ENCODE measurements around the gene EMX1.

Gene EMX1

DNA sequence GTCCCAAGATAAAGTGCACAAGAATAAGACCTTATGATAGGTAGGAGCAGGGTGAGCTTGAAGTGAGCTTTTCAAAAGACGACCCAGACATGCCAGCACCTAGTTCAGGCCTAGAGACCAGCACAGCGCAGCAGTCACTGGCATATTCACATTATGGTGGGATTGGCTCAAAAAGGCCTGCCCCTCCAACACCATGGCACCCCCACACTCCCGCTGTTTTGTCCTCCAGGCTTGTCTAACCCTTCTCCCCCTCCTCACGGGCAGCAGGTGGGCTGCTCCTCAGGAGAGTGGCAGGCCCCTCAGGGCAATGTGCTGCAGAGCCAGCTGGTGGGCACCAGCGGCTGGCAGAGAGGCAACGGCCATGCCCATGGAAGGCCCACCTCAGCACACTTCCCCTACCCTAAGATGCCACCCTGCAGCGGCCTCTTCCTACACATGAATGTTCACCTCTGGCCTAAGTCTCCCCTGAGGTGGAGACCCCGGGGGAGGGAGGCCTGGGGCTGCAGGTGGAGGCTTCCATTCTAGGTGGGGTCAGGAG lies 25.6 kb downstream of the EMX1 start:
- DNase-seq = no peak

DNA sequence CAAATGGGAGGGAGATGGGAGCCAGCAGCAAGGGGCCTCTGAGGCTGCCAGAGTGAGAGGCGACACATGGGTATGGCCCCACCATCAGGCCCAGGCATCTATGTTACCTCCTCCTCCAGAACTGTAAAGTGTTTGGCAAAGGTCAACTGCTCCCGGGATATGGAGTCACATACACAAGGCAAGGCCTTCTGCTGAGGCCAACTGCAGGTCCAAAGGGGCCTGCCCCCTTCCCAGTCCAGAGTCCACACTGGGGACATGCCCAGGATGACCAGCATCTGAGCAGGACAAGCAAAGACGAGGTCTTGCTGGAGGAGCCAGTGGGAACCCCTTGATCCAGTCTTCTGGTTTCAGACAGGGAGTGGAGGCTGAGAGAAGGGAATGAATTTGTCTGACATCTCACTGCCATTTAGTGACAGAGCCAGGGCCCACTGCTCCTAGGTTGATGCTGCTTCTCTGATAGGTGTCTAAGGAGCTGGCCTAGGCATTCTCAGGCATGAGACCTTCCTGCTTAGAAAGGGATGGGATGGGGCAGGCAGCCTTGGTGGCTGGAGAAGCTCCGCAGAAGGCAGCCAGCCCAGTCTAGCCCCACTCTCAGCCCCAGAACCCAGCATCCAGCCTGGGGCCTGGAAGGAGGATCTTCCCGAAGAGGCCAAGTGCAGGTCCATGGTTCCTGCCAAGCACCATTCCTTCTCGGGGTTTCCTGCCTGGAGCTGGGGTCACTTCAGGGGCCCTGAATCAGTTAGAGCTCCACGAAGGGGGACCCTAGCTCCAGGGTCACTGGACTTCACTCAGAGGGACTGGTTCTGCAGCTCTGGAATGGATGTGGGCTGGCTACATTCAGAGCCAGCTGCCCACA lies 26.4 kb downstream of the EMX1 start:
- DNase-seq = no peak

- no peak for DNase-seq
Observed at GRCh38 chr2:72944804-72945449, 27.6 kb downstream of the EMX1 start.

DNA sequence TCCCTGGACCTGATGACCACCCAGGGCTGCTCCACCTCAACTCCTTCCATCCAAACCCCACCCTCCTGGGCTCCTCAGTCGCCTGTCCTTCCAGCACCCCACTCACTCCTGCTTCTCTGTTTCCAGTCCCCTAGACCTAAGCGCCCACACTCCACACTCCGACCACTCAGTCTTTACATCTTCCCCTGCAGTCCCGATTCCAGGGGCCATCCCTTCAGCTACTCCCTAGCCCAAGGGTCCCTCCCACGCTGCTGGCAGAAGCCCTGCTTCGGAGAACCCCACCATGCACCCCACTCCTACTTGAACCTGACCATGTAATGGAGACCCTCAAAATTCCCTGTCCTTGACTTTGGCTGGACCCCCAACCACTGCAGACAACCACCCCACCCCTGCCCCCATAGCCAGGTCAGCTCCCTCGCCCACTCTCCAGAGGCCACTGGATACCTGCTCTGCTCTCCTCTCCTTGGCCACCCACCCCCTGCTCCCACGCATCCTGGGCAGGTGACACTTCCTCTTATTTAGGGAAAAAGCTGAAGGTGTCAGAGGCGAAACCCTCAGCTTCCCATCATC lies 28.2 kb downstream of the EMX1 start:
- DNase-seq = no peak

DNA sequence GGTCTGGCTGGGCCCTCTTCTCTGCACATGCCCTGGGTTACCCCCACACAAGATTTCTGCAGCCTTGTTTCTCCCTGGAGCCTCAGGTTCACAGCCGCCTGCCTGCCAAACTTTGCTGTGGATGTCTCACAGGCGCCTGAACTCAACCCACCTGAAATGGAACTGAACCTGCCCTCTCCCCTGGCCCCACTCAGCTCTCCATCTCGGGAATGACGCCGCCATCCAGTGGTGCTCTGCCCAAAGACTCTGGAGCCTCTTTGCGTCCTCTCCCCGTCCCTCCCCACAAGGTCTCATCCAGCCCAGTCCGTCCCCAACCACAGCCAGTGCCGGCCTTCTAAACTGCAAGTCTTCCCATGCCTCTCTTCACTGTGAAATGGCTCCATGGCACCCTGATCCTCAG lies 29.1 kb downstream of the EMX1 start:
- no peak for DNase-seq

DNA sequence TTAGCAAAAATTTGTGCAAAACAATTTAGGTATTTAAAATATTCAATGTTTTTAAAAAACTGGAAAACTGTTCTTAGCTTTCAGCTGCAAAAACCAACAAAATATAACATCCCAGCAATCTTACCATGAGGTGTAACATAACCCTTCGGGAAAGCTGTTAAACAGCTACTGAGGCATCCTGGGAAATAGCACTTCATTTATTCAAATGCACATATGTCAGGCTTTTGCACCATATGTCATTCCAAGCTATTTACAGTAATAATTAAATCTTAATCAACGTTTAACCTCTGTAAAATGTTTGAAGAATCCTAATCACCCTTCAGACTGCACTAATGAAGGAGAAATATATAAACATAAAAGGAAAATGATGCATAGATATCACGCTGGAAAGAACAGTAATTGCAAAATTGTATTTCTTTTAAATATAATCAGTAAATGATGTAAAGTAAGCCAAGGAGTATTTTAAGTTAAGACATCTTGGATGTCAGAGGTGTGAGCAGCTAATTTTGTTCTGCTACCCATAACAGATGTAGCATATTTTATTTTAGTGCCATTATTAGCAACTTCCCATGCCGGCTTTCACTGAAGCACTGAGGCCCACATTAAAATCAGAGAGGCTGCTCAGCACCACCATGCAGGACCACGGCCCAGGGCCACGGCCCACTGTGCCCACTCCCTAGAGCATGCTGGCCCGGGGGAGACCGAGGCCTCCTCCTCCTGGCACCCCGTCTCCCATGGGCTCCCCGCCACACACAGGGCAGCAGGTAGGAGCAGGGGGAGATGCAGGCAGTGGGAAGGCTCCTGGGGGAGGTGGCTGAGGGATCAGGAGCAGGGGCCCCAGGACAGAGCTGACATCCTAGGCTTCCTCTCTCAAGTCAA lies 30.9 kb downstream of the EMX1 start:
- DNase-seq = peak in 1 of 56 donors; percentile 5

DNA sequence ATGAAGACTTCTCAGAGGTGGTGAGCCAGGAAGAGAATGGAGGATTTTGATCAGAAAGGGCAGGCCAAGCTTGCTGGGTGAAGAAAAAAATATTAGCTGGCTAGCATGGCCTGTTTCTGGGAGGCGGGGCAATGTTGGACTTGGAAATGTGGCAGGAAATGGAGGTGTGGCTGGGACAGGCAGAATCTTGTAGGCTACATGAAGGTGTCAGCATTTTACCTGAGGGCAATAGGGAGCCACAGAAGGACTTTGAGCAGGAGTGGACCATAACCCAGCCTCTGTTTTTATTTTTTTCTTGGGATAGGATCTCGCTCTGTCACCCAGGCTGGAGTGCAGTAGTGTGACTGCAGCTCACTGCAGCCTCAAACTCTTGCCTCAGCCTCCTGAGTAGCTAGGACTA lies 31.7 kb downstream of the EMX1 start:
- DNase-seq = no peak

GRCh38 chr2:72949642-72950041 lies 32.3 kb downstream of the EMX1 start:
- DNase-seq = peak in 4 of 56 donors; percentile 13 to 21 (median 16)

DNA sequence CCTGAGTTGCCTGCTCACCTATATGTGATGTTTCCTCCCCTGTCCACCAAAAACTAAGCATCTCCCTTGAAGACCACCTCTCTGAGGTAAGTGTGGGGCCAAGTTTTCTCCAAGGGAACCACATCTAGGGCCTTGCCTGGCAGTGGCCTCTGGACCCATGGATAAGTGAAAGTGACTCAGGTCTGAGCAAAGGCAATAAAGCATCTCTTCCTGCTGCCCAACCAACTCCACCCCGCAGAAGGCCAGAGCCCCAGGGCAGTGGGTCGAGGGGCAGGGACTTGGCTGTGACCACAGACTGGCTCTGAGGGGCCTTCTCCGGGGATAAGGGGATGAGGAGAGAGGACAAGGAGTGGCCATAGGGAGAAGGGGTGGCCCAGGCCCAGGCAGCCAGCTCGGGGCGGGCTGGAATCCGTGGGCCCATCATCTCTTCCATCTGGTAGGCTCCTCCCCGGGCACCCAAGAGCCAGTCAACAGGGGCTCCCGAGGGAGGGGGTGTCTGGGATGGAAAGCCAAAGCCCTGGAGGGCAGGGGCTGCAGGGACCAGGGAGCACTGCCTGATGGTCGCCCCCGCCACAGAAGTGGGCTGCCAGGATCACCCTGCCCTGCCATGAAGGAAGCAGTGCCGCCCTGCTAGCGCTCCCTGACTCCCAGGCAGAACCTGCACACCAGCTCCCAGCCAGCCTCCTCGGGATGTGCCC lies 33.4 kb downstream of the EMX1 start:
- no peak for DNase-seq

DNA sequence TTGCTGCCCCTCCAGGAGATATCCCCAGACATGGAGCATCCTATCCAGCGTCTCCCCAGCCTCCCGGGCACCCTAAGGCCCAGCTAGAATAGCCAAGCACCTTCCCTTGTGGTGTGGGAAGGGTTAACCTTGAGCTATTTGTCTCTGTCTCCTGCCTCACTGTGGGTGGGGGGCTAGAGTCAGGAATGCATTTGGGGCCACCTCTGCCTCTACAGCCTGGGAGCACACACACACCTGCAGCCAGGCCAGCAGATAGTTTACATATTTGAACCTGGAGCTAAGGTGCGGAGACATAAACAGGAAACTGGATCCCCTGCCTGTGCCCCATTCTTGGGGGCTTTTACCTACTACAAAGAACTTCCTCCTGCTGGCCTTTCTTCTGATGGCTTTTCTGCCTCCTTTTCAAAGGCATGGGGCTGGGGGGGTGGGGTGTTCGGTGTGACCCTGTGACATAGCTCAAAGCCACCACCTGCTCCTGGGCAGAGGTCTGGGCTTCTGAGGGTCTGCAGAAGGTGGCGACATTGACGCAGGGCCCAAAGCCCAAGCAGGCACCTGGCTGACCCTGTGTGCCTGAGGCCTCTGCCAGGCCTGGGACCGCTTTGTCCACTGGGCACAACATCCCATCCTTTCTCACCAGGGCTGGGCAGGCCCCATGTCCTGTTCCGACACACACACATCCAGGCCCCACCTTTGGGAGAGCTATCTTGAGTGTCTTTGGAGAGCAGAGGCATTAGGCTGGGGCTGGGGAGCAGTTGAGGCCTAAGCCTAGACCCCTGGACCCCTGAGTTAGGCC lies 34.2 kb downstream of the EMX1 start:
- no peak for DNase-seq

DNA sequence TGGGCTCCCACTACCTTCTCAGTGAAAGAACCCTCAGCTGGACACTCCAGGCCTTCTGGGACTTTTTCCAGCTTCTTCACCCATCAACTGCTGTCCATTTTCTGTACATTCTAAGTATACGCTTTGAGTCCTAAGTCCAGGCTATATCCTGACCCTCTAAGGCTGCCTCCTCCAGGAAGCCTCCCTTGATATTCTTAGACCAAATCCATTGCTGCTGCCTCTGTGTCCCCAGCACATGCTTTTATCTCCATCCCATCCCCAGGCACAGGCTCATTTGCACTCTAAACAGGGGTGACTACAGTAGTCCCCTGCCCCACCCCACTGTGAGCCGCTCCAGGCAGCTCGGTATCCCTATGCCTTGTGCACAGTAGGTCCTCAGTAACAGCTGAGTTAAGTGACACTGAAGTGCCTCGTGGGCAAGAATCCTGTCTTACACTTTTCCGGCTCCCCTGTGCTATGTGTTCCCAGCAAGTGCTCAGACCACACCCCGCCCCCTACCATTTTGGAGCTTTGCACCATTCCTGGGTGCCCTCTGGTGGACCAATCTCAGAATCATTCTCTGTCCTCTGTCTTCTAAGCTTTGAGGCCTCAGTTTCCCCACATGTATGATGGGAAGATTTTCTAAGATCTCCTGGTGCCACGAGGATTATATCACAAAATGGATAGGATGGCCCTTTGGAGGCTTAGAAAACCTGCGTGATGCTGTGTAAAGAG lies 34.9 kb downstream of the EMX1 start:
- DNase-seq = no peak

DNA sequence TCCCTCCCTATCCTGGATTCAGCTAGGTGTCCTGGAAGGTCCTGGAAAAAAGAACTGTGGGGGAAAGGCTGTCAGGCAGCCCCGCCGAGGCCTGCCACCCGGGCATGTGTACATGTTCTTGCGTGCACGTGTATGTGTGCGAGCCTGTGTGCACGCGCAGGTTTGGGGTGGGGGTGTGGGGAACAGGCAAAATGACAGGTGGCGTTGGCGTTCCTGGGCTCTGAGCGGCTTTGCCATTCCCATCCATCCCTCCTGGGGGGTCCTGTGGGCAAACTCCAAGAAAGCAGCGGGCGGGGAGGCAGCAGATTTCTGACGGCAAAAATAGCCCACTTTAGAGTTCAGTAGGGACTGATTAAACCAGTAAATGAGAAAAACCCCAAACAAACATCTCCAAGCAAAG lies 35.6 kb downstream of the EMX1 start:
- no peak for DNase-seq

GRCh38 chr2:72953528-72953927 lies 36.2 kb downstream of the EMX1 start:
- no peak for DNase-seq

- DNase-seq = no peak
Observed at GRCh38 chr2:72953976-72954375, 36.7 kb downstream of the EMX1 start.

DNA sequence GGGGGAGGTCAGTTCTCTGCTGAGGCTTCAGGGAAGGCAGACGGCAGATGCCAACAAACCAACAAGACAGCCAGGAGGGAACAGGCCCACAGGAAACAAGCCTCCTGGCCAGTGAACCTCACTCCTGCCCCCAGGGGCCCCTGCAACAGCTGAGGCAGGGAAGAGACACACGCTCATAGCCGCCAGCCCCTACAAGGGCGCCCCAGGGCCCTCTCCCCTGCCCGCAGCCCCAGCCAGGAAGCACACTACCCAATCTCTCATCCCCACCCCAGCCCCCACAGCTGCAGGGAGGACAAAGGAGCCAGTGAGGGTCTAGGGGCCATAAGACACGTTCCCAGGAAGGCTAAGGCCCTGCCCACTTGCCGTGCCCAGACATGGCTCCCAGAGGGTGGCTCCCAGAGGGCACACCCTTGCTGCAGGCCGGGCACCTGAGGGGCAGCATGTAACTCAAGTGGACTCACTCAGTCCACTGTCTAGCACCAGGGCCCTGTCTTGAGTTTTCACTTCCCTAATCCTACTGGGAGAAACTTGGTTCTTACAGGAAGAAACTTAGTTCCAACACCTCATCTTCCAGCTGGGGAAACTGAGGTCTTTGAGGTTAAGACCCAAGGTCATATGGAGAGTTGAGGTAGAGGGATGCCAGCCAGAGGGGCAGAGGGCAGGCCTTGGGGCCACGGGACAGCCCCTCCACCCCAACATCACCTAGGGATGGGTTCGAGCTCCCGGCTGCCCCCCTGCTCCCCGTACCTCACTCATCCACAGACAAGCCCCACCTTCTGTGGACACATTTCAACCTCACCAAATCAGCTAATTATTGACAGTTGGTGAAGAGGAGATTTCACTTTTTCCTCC lies 37.3 kb downstream of the EMX1 start:
- no peak for DNase-seq

DNA sequence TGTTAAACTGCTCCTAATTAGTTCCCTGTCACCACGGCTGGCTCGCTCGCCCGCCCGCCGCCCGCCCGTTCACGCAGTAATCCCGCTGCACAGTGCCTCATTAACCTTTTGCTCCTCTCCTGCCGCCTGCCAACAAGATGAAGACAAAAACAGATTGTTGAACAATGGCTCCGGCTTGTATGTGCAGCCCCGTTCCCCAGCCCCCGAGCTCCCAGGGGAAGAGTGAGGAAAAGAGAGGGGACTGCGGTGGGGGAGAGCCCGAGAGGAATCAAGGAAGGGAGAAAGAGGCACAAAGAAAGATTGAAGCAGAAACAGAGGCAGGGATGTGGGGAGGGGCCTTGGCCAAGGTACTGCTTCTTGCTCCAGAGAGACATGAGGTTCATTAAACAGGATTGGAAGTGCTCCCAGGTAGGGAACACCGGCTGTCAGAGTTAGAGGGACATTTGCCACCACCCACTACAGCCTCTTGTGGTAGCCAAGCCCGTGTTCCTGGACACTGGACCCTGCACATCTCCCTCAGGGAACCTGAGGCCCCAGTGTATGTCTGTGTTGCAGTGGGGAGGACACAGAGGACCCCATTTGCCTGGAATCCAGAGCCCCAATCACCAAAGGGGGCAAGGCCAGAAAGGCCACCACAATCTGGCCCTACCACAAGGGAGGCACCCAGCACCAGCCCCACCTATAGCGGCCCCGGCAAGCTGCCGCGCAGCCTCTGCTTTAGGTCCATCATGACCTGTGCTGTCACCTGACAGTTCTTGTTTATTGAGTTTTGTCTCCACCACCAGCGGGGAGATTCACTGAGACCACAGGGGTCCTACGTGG lies 38.1 kb downstream of the EMX1 start:
- DNase-seq = no peak

GRCh38 chr2:72956050-72956395 lies 38.7 kb downstream of the EMX1 start:
- DNase-seq = no peak

All from amygdala (tissue), 56 donors.